Central memory CD4-positive, alpha-beta T cell (primary cell): ENCODE measurements around the gene DPM2.

Experiments used
- DNase-seq: peaks from one replicate; pipeline ENCODE4 v3.0.0; 2022

The DPM2 gene

DNA sequence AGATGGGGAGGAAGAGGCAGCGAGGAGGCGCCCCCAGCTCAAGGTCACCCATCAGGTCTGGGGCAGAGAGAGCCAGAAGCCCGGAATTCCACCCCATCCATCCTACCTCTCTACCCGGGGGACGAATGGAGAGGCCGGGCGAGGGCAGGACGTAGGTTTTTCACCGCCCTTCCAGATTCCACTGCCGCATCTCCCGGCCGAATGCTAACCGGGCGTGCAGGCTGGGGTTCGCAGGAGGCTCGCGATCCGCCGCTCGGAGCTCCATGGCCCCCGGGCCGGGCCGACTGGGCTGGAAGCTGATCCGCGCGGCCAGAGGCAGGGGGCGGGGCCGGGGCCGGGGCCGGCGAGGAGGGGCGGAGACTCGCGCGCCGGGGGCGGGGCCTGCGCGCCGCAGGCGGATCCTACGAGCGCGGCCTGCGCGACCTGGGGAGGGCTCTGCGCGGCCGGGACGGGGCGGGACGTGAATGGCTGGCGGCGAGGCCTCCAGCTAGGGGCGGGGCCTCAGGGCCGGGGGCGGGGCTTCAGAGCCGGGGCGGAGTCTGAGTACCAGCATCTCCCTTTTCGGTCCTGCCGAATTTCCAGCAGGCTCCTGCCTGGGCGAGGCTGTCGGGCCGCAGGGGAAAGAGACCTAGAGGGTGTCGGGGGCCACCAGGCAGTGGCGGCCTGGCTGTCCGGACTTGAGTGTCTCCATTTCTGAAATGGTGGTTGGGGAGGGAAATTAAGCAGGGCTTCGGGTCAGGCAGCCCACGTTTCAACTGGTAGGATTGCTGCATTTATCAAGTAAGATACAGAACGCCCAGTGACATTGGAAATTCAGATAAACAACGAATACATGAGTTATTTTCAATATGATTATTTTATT is 20.7 kb downstream of the DPM2 start, which contains the start of gene ST6GALNAC4:
TSS of gene ST6GALNAC4 (minus strand) at position 322 of the 862 bp plus-strand sequence. CDS start 622 bp downstream, outside the sequence.
- peak; percentile 88 for DNase-seq

DNA sequence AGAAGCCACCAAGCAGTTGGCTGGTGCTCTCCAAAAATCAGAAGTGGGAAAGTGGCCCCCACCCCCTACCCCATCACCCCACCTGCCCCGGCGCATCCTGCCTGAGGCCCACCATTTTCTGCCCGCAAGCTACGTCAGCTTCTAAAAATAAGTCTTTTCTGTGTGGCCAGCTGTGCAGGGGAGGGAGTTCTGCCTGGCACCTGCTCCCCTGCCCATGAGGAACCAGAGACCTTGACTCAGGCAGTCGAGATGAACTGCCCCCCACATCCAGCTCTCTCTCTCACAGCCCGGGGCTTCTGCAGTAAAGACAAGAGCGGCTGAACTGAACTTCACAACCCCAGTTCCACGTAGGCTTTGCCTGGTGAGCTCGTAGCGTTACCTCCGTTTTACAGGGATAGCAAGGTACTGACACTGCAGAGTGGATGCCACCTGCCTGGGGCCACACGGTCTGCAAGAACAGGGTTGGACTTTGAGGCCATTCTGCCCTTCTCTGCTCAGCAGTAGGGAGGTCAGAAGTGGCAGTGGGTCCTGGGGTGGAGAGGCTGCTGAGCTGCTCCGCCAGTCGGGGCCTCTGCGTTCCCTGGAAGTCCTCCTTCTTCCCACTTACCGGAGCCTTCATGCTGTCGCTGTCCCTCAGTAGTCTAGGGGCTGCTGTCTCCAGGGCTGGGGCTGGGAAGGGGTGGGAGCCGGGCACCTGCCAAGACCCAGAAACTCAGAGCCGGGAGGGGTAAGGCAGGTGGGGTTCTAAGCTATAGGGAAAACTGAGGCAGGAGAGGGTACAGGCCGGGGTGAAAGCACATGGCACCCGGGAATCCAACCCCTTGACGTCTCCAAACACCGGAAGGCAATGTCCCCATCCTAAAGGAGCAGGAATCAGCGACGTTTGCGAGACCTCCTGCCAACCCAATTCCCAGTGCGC is 21.6 kb downstream of the DPM2 start:
- DNase-seq, result peak; percentile 35

DNA sequence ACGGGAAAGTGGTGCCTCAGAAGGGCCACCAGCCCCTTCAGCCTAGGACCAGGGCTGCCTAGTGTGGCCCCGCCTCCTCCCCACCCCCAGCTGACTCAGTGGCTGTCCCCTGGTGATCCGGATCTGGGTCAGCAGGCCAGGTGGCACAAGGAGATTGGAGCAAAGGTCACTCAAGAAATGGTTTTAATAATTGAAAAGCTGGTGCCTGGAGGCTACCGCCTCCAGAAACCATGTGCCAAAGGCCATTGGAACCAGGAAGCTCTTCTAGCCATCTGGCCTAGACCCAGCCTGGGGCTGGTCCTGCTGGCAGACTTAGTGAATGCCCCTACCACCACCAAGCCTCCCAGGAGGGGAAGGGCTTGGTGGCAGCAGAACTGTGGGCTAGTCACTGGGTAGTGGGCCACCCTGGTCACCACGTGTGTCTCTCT is 22.3 kb downstream of the DPM2 start:
- DNase-seq, result no peak

DNA sequence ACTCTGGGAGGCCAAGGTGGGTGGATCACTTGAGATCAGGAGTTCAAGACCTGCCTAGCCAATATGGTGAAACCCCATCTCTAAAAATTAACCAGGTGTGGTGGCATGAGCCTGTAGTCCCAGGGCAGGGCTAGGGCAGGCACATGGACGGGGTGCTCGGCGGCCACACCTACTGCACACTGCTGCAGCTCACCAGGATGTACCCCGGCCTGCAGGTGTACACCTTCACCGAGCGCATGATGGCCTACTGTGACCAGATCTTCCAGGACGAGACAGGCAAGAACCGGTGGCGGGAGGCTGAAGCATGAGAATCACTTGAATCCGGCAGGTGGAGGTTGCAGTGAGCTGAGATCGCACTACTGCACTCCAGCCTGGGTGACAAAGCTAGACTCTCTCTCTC is 24.0 kb downstream of the DPM2 start:
- no peak for DNase-seq

DNA sequence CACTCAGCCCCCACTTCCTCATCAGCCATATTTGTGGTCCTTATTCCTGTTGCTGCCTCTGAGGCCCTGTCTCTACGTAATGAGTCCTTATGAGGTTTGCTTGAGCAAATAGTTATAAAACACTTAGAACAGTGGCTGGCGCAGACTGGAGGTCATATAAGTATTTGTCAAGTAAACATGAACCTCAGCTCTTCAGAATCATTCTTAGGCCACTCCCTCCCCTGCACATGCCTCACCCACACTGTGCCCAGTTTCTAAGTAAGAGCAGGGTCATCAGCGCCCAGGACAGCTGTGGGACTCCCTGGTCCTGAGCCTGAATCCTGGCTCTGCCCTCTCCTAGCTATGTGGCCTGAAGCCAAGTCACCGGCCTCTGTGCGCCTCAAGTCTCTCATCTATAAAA is 24.8 kb downstream of the DPM2 start:
- no peak for DNase-seq

DNA sequence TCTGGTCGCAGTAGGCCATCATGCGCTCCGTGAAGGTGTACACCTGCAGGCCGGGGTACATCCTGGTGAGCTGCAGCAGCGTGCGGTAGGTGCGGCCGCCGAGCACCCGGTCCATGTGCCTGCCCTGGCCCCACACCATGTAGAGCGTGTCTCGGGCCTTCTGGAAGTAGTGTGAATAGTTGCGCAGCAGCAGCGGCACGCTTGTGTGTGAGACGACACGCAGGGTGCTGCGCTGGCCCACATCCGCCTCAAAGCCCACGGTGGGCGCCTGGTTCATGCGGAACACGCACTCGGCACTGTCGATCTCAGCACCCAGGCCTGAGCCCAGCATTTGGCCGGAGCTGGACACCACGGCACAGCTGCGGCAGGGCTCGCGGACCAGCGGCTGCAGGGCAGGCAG is 25.4 kb downstream of the DPM2 start:
- no peak for DNase-seq

DNA sequence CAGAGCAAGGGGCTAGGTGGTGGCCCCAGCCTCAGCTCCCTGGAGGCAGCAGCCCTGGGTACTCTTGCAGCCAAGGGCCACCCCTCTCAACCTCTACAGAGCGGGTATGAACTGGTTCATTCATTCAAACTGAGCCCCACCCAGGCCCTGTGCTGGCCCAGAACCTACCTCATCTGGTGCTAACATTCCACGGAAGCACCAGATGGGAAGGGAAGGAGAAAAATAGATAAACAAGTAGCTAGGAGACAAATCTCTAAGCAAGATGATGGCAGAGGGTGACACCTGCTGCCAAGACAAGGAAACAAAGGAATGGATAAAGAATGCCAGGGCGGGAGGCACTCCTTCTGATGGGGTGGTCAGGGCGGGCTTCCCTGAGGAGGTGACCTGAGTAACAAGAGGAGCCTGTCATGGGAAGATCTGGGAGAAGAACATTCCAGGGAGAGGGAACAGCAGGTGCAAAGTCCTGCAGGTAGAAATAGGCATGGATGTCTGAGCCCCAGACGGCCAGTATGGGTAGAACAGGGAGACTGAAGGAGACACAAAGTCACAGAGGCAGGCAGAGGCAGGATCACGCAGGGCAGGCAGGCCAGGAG is 26.9 kb downstream of the DPM2 start:
- no peak for DNase-seq

DNA sequence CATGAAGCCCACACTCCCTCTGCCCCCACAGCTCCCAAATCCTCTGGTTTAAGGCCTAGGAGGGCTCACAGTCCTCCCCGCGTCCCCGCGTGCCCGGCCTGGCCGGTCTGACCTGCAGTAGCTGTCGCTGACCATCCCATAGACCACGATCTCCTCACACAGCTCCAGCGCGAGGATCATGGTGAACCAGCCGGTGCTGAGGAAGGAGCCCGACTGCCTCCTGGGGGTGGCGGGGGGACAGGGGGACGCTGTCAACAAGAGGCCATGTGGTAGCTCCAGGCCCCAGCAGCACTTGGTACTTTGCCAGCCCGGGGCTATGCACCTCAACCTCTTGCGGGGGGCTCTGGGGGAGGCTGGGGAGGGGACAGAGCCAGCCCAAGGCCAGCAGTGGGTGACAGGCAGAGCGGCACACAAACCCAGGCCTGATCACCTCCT is 27.8 kb downstream of the DPM2 start:
- no peak for DNase-seq

DNA sequence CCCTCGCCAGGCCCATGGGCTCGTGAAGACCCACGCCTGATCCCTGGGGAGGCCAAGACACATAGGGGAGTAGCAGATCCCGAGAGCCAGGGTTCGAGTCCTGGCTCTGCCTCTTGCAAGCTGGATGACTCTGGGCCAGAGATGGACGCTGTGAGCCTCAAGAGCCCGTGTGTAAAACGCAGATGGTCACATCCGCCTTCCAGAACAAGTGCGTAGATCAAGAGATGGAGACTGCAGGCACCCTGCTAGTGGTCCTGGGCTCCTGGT is 29.1 kb downstream of the DPM2 start:
- DNase-seq, result no peak

DNA sequence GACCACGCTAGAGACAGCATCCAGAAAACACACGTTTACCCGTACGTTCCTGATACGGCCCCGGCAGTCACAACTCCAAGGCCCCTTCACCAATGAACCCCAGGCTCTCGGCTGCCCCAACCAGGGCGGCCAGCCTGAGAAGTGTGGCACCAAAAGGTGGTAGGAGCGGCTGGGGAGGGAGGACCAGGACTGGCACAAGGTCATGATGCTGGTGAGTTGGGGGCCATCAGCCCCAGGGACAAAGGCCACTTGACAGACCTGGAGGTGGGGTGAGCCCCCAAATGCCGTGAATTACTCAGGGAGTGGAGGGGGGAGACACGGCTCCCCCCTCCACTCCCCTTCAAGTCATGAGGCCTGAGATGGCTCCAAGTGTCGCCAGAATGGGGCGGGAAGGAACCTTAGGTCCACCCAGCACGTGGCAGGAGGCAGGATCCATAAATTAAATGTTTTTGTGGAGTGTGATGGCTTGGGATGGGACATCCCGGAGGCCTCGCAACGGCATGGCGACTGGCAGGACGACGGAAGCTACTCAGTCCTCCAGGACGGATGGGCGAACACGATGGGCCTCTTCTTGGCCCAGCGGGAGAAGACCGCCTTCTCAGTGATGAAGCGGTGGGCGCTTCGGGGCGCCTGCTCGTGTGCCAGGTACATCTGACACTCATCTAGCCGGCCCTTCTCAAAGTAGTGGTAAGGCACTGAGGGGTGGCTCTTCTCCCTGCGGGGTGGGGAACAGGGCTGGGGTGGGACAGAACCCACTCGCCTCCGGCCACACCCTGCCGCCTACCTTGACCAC is 29.6 kb downstream of the DPM2 start:
- DNase-seq, result no peak

DNA sequence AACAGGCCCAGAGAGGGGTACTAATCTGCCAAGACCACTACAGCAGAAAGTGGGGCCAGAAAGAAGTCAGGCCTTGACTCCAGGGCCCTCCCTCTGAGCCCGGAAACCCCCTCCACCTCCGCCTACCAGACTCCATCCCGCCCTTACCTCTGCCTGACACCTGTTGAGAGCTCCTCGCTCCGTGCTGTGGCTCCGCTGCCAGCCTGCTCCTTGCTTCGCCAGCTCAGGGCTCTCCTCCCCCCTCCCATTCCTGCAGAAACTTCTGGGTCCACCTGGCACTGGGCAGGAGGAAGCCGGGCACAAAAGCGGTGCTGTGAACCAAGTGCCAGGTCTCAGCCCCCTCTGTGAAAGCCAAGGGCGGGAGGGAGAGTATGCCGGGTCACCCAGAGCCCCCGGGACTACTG is 31.9 kb downstream of the DPM2 start:
- peak; percentile 82 for DNase-seq

DNA sequence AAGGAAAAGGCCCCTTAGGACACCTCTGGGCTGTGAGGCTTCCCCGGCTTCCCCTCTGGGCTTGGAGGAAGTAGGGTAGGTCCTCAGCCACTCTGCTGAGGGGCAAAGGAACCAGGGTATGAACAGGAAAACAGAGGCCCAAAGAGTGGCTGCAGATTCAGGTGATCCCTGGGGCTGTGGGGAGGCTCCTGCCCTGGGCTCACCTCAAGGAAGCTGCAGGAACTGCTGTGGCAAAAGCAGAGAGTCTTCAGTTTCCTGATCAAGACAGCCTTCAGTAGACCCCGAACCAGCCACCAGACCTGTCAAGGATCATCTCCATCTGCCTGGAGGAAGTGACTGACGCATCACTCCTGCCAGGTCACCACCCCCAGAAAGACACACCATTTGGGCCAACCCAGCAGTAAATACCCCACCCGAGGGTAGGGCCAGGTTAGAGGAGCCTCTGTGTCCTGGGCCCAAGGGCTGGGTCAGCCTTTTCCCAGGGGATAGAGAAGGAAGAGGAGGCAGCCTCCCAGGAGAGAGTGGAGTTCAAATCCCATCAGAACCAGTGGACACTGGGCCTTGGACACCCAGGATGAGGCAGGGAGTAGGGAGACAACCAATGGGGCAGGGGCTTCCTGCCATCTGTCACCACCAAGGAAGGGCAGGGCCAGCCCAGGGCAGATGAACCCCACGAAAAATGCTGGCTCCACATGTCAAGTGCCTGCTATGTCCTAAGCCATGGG is 32.5 kb downstream of the DPM2 start:
- peak; percentile 72 for DNase-seq

DNA sequence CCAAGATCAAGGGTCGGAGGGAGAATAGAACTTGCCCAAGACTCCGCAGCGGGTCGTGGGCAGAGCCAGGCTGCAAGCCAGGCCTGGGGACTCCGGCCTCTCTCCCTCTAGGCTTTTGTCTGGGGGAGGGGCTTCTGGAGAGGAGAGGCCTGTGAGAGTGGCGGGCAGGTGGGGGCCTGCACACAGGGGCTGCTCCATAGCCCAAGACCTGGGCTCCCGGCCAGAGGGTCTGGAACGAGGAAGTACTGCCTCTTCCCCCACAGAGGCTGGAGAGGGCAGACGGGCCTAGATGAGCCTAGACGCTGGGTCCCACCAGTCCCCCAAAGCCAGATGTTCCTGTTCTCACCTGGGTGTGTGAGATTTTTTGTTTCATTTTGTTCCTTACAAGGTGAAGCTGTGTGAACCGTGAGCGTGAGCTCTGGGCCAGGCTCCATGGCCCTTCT is 33.1 kb downstream of the DPM2 start:
- DNase-seq, result no peak

DNA sequence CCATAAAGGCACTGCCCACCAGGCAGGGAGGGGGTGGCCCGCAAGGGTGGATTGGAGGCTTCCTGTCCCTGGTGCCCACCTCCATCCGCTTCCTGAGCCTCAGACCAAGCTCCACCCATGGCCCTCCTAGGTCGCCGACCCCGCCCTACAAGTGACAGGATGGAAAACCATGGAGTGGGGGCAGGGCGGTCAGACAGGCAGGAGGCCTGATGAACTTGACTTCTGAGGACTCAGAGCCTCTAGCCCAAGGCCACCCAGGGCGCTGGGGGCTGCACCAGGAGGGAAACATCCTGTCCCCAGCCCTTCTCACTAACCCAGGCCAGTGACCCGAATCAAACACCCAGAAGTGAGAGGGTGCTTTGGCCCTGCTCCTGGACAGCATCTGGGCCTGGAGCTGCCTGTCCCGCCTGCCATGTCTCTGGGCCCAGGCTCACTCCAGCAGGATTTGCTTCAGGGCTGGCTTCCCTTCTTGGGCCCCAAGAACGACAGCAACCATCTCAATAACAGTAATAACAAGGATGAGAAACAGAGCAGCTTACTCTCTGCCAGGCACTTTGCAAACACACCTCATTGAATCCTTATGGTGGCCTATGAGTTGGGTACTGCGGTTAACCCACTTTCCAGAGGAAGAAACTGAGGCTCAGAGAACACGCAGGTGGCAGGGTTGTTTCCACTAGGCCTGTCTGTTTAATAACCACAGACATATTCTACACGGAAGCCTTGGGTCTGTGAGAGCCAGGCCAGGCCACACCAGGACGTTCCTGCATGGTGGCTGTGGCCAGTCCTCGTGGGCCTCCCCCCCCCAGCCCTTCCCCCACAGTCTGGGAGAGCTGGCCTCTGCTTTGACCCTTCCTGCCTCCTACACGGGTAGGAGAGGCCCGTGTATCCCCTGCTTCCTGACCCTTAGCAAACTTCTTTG is 33.8 kb downstream of the DPM2 start:
- peak; percentile 54 for DNase-seq

DNA sequence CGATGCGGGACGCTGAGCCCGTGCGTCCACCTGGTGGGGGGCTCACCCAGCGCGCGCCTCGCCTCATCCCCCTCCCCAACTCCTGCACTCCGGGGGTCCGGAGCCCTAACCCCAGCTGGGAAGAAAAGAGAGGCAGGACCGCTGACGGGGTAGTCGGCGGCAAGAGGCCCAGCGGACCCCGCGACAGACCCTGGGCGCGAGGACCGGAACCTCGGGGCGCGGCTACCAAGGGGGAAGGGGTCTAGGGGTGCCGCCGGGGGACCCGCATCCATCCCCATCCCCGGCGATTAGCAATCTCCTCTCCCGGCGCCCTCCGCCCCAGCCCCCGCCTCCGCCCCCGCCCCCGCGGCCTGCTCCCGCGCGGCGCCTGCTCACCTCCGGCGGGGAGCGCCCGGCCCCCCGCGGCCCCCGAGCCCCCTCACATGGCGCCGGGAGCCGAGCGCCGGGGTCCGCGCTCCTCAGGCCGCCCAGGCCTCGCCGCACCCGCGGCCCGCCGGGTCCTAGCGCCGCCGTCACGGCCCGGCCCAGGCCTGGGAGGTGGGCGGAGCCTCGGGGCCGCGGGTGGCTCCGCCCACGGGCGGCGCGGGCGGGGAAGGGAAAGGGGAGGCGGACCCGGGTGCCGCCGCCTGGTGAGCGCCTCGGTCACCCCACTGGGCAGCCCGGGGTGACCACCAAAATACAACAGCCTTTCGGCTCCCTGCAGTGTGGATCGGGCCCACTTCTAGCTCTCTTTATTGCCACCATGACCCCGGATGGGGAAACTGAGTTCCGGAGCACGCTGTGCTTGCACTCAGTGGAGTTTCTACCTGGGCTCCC is 38.3 kb downstream of the DPM2 start, which contains the start of gene ST6GALNAC6:
TSS of gene ST6GALNAC6 (minus strand) at position 476 of the 816 bp plus-strand sequence. CDS start 1,622 bp downstream, outside the sequence.
- DNase-seq, result peak; percentile 58

DNA sequence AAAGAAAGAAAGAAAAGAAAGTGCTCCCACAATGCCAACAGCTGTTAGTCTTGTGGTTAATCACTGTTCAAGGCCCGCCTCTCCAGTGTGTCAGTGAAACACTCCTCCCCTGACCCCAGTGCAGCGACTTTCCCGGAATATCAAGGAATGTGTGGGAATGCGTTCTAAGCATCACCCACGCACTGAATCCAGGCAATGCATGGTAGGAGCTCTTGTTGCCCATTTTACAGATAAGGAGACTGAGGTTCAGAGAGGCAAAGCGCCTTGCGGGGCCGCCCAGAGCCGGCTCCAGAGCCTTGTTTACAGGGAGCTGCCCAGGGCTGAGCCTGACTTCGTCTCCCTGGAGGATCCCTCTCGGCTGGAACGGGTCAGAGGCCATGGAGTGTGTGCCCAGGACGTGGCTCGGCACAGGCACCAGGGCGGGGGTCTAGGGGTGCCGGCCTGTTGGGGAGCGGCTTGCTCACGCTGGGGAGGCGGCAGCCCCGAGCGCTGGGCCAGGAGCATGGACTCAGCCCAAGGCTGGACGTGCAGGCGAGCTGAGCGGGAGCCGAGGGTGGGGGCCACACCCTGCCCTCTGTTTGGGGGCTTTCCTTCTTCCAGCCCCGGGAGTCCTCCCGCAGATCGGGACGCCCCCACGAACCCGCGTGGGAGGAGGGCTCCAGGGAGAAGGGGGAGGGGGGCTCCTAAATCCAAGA is 39.1 kb downstream of the DPM2 start:
- DNase-seq, result no peak

DNA sequence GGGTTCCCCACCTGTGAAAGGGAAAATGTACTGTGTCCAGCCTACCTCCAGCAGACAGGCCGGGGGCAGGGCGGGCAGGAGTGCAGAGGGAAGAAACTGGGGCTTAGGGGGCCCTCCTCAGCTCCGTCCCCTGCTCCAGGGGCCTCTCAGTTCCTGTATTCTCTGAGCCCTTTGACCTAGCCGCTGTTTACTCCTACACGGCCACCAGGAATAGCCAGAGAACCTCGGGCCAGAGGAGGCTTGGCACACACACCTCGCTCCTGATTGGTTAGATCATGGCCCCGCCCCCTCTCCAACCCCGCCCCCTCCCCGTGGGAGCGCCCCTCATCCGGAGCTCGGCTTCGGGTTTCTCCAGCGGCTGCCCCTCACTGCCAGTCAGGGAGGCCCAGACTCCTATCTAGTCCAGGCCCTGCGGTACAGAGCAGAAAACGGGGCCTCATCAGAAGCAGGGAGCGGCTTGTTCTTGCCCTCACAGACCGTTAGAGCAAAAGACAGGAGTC is 40.4 kb downstream of the DPM2 start:
- no peak for DNase-seq

DNA sequence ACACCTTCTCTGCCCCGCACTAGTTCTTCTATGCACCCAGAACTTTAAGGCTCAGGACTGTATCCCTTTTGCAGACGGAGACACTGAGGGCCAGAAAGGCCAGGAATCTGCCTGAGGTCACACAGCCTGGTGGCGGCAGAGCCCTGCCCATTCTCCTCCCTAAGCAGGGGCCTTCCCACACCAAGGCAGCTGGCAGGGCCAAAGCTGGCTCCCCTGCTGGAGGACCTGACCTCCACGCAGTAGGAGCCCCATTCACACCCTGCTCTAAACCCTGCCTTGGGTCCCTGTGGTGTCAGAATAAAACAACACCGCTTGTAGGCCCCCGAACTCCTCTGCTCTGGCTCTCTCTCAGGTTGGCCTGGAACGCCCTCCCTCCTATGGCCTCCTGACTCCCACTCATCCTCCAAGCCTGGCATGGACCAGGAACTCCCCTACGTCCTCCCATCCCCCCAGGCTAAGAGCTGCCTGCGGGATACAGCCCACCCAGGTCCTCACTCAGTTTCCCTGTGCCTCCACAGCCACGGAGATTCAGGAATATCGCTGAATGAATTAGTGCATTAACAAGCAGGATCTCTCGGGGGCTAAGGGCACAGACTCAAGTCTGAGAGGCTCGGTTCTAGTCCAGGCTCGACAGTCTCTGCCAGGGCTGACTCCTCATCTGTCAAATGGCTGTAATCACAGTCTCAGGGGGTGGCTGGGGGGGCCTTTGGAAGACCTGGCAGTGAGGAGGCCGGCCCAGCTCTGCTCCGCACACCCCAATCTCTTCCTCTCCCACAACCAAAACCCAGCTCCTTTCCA is 41.1 kb downstream of the DPM2 start:
- DNase-seq, result no peak
